ENCODE measurements around the gene WDR81. TPM values are rescaled to one million over a fixed set of nuclear protein-coding genes. Genes with fewer than 3 reads are reported as not detected.

Gene WDR81
- total and polyA plus RNA-seq, 10 of the 15 experiments (the other 5 are each of a cell fraction or from before 2014, with no cell fraction given) = 0.13 to 22.4 (median 7.3) TPM; not detected in 1

- TF ChIP-seq, protein P1, sequence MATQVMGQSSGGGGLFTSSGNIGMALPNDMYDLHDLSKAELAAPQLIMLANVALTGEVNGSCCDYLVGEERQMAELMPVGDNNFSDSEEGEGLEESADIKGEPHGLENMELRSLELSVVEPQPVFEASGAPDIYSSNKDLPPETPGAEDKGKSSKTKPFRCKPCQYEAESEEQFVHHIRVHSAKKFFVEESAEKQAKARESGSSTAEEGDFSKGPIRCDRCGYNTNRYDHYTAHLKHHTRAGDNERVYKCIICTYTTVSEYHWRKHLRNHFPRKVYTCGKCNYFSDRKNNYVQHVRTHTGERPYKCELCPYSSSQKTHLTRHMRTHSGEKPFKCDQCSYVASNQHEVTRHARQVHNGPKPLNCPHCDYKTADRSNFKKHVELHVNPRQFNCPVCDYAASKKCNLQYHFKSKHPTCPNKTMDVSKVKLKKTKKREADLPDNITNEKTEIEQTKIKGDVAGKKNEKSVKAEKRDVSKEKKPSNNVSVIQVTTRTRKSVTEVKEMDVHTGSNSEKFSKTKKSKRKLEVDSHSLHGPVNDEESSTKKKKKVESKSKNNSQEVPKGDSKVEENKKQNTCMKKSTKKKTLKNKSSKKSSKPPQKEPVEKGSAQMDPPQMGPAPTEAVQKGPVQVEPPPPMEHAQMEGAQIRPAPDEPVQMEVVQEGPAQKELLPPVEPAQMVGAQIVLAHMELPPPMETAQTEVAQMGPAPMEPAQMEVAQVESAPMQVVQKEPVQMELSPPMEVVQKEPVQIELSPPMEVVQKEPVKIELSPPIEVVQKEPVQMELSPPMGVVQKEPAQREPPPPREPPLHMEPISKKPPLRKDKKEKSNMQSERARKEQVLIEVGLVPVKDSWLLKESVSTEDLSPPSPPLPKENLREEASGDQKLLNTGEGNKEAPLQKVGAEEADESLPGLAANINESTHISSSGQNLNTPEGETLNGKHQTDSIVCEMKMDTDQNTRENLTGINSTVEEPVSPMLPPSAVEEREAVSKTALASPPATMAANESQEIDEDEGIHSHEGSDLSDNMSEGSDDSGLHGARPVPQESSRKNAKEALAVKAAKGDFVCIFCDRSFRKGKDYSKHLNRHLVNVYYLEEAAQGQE (IDR thresholded peaks at IDR 0.05; ENCODE audit: low read depth, low read length) = no peak
- peak; percentile 52 for TF ChIP-seq RUNX3 (IDR thresholded peaks at IDR 0.05; ENCODE audit: low read length)
- TF ChIP-seq RELA (IDR thresholded peaks at IDR 0.05; ENCODE audit: borderline replicate concordance, partially characterized antibody) = no peak
- no peak; the same call in 1 of the 2 replicates for TF ChIP-seq RFX5 (IDR thresholded peaks at IDR 0.05; ENCODE audit: low read depth, low read length)
- no peak for TF ChIP-seq MYB (IDR thresholded peaks at IDR 0.05; ENCODE audit: borderline replicate concordance, low read depth, low read length)
- TF ChIP-seq SPI1 (IDR thresholded peaks at IDR 0.05; ENCODE audit: borderline replicate concordance, insufficient read depth, low read depth, low read length) = peak; percentile 44; the same call in 1 of the 2 replicates
- TF ChIP-seq BCL11A (IDR thresholded peaks at IDR 0.05; ENCODE audit: low read depth, low read length) = no peak
- TF ChIP-seq EED (IDR thresholded peaks at IDR 0.05; ENCODE audit: low read depth) = no peak
- TF ChIP-seq, protein P2, sequence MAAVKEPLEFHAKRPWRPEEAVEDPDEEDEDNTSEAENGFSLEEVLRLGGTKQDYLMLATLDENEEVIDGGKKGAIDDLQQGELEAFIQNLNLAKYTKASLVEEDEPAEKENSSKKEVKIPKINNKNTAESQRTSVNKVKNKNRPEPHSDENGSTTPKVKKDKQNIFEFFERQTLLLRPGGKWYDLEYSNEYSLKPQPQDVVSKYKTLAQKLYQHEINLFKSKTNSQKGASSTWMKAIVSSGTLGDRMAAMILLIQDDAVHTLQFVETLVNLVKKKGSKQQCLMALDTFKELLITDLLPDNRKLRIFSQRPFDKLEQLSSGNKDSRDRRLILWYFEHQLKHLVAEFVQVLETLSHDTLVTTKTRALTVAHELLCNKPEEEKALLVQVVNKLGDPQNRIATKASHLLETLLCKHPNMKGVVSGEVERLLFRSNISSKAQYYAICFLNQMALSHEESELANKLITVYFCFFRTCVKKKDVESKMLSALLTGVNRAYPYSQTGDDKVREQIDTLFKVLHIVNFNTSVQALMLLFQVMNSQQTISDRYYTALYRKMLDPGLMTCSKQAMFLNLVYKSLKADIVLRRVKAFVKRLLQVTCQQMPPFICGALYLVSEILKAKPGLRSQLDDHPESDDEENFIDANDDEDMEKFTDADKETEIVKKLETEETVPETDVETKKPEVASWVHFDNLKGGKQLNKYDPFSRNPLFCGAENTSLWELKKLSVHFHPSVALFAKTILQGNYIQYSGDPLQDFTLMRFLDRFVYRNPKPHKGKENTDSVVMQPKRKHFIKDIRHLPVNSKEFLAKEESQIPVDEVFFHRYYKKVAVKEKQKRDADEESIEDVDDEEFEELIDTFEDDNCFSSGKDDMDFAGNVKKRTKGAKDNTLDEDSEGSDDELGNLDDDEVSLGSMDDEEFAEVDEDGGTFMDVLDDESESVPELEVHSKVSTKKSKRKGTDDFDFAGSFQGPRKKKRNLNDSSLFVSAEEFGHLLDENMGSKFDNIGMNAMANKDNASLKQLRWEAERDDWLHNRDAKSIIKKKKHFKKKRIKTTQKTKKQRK (IDR thresholded peaks at IDR 0.05; ENCODE audit: low read depth, low read length) = peak; percentile 56; the same call in 1 of the 2 replicates
- peak; percentile 73; the same call in 1 of the 2 replicates for TF ChIP-seq CBFB (IDR thresholded peaks at IDR 0.05; ENCODE audit: low read depth)
- TF ChIP-seq NFXL1 (IDR thresholded peaks at IDR 0.05; ENCODE audit: borderline replicate concordance) = no peak
- TF ChIP-seq SIX5 (IDR thresholded peaks at IDR 0.05; ENCODE audit: low read depth, low read length, severe bottlenecking) = peak; percentile 21
- TF ChIP-seq JUND (IDR thresholded peaks at IDR 0.05; ENCODE audit: low read depth, low read length) = no peak
- TF ChIP-seq FOXK2 (IDR thresholded peaks at IDR 0.05) = no peak
- TF ChIP-seq MYC (IDR thresholded peaks at IDR 0.05; ENCODE audit: insufficient read depth, insufficient read length, insufficient replicate concordance, low read length, severe bottlenecking) = peak; percentile 73
- TF ChIP-seq MXI1 (IDR thresholded peaks at IDR 0.05; ENCODE audit: low read depth, low read length) = peak; percentile 83
- no peak for TF ChIP-seq NFIC (IDR thresholded peaks at IDR 0.05; ENCODE audit: low read depth, low read length)
- no peak for TF ChIP-seq CBX3 (IDR thresholded peaks at IDR 0.05; ENCODE audit: borderline replicate concordance, low read depth)
- TF ChIP-seq POLR2AphosphoS5 (IDR thresholded peaks at IDR 0.05; ENCODE audit: low read length) = peak; percentile 96
- 0 out of 3 replicates have a peak, but pooled peaks of 1 of the 2 experiments have one; percentile 16 for TF ChIP-seq EGR1 (IDR thresholded peaks at IDR 0.05; ENCODE audit: borderline replicate concordance in 1 of 2, low read depth in 2 of 2, low read length in 2 of 2)
Observed at GRCh38 chr17:1684378-1685189, 39.9 kb upstream of the WDR81 start, which contains the start of gene PRPF8 (continued).

All from GM12878 (cell line).